Cardiac fibroblast (primary cell): Measurements from ENCODE around the gene COL4A2.
"Not testable (repeated sequence)": the region's sequence is repeated elsewhere in the genome, so short reads cannot be mapped to it uniquely, and the experiment has no call there.

Source experiments
- DNase-seq, 2 donors: peaks; one replicate each; pipeline versions ENCODE4 v3.0.0 to v3.0.0-alpha.2; 2010; ENCODE audit warnings: low read depth in 2 of 2
- H3K4me3 ChIP-seq, 2 donors: replicated peaks in 1 of 2; 1 replicate in 1 of 2; 2 replicates in 1 of 2; pipeline ENCODE4 v1.5.1; 2011; ENCODE audit warnings: low read depth in 2 of 2, low read length in 2 of 2, mild to moderate bottlenecking in 2 of 2, moderate library complexity in 1 of 2
- CTCF ChIP-seq: IDR thresholded peaks from one replicate; pipeline ENCODE4 v1.5.1; 2011; ENCODE audit warnings: low read depth, mild to moderate bottlenecking, low read length, inconsistent platforms

Gene COL4A2

GRCh38 chr13:110390567-110390966 lies 83.5 kb downstream of the COL4A2 start:
- peak; percentile 69 to 97 for DNase-seq
- no peak for TF ChIP-seq CTCF
- no peak overlapping the region for H3K4me3 ChIP-seq

- peak in 1 of 2 donors; percentile 78 for DNase-seq
- no peak overlapping the region for H3K4me3 ChIP-seq
- TF ChIP-seq CTCF: no peak
Measured at GRCh38 chr13:110391273-110391672, 84.2 kb downstream of the COL4A2 start.

- peak; percentile 92 to 94 for DNase-seq
- no peak for TF ChIP-seq CTCF
- no peak overlapping the region for H3K4me3 ChIP-seq
Measured at GRCh38 chr13:110392510-110393240, 85.6 kb downstream of the COL4A2 start.

- DNase-seq: peak in 1 of 2 donors; percentile 68
- TF ChIP-seq CTCF: no peak
- no peak overlapping the region for H3K4me3 ChIP-seq
Measured at GRCh38 chr13:110393761-110394160, 86.7 kb downstream of the COL4A2 start.

GRCh38 chr13:110394371-110394841 lies 87.3 kb downstream of the COL4A2 start:
- peak; percentile 3 for TF ChIP-seq CTCF
- peak in 1 of 2 donors; percentile 89 for DNase-seq

GRCh38 chr13:110395616-110396015 lies 88.5 kb downstream of the COL4A2 start:
- not testable (repeated sequence) for H3K4me3 ChIP-seq, DNase-seq

More at GRCh38 chr13:110394371-110394841, 87.3 kb downstream of the COL4A2 start:
- H3K4me3 ChIP-seq: no peak overlapping the region

GRCh38 chr13:110396476-110396875 lies 89.4 kb downstream of the COL4A2 start:
- no peak overlapping the region for H3K4me3 ChIP-seq
- no peak for TF ChIP-seq CTCF

More at GRCh38 chr13:110396476-110396875, 89.4 kb downstream of the COL4A2 start:
- peak in 1 of 2 donors; percentile 89 for DNase-seq
